ENCODE measurements around the gene OOSP1.

The OOSP1 gene

DNA sequence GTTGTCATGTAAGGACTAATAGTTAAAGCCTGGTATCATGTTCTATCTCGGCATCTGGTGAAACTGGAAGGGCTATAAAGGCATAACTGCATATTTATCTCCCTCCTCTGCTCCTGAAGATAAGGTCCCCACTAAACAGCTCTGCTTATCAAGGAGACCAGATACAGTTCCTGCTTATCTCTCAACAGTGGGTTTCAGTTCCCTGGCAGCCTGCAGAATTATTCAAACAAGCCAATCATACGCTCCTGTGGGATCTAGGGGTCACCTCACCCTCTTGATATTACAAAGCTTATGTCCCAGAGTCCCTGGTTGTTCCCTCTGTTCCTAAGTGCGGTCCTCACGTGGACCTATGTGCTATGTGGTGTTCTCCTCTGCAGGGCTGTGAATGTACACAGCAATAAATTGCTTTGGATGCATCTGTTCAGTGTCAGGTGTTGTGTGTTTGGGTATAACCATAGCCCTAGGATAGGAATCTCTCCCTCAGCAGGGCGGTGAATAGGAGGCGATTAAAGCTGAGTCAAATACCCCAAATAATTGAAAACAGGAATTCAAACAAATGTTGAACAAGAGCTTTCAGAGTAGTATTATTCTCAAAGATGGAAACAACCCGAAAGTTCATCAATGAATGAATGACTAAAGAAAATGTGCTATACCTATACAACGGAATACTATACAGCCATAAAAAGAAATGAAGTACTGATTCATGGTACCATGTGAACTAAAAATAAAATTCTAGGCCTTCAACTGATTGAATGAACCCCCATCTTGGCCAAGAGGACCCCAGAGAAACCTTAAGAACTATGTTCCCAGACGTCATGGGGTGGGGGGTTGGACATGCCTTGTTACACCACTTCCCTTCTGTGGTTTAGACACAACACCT is 22.5 kb downstream of the OOSP1 start:
- Histone ChIP-seq H3K27me3 (replicated peaks in 2 of 5; ENCODE audit: control insufficient read depth in 4 of 5, insufficient read depth in 5 of 5, low read length in 4 of 5) (no peaks in the 10 kb centered on the region), H3K27ac (ENCODE audit: insufficient read depth in 1 of 2, low read depth in 1 of 2, low read length in 2 of 2, poor library complexity in 1 of 2, severe bottlenecking in 2 of 2) (peak overlapping the region in 1 of 2 experiments; percentile 71), H3K4me3 (ENCODE audit: control insufficient read depth in 1 of 7, extremely low read depth in 1 of 7, insufficient read depth in 4 of 7, low read depth in 2 of 7, low read length in 6 of 7) (no peak overlapping the region), H3K4me1 (ENCODE audit: control extremely low read depth in 1 of 4, control insufficient read depth in 4 of 4, insufficient read depth in 4 of 4, low read length in 3 of 4) (peaks cover 0 to 20% (median 3%) of the 10 kb centered on the region in 4 experiments), H3K36me3 (ENCODE audit: control insufficient read depth in 4 of 4, insufficient read depth in 4 of 4, low read length in 3 of 4) (no peaks in the 10 kb centered on the region), H3K9me3 (ENCODE audit: control extremely low read depth in 1 of 5, control insufficient read depth in 4 of 5, insufficient read depth in 2 of 5, low read depth in 1 of 5, low read length in 4 of 5) (no peaks in the 10 kb centered on the region)
- peak; percentile 83 to 96 (median 90) for DNase-seq
- ChIA-PET CTCF (interaction anchor here (1.3 kb wide), 1 partner anchor 156 kb away, joined by 3 read pairs; no protein-coding TSS in a partner anchor), POLR2A (no interaction called here)
- whole genome bisulfite sequencing (ENCODE audit: insufficient coverage), result 75% methylated on average over 2 of the region's 9 CpGs

DNA sequence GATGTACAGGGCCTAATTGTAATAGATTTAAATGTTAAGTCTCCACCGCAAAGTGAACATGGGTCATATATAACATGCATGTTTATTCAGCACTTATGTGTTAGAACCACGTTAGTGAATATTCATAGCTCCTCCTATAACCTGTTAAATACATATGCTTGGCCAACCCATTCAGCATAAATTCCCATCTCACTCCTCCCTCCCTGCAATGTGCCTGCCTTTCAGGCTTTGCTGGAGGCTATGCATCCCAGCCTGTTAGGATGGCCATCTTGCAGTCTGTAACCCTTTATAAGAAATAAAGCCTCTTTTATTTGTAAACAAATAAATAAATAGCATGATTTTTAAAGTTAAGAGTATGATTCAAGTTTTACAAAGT is 23.9 kb downstream of the OOSP1 start:
- peak overlapping the region in 1 of 2 experiments; percentile 43 for H3K27ac ChIP-seq (ENCODE audit: insufficient read depth in 1 of 2, low read depth in 1 of 2, low read length in 2 of 2, poor library complexity in 1 of 2, severe bottlenecking in 2 of 2)
- WGBS (ENCODE audit: insufficient coverage), result 83% methylated on average over 1 of the region's 2 CpGs
- H3K4me1 ChIP-seq (ENCODE audit: control extremely low read depth in 1 of 4, control insufficient read depth in 4 of 4, insufficient read depth in 4 of 4, low read length in 3 of 4), result peaks cover 0 to 20% (median 3%) of the 10 kb centered on the region in 4 experiments
- POLR2A ChIA-PET, result no interaction called here
- H3K9me3 ChIP-seq (ENCODE audit: control extremely low read depth in 1 of 5, control insufficient read depth in 4 of 5, insufficient read depth in 2 of 5, low read depth in 1 of 5, low read length in 4 of 5), result no peaks in the 10 kb centered on the region
- no peak overlapping the region for H3K4me3 ChIP-seq (ENCODE audit: control insufficient read depth in 1 of 7, extremely low read depth in 1 of 7, insufficient read depth in 4 of 7, low read depth in 2 of 7, low read length in 6 of 7)
- CTCF ChIA-PET, result interaction anchor here (1.4 kb wide), 1 partner anchor 43 kb away, joined by 3 read pairs; no protein-coding TSS in a partner anchor
- no peaks in the 10 kb centered on the region for H3K27me3 ChIP-seq (replicated peaks in 2 of 5; ENCODE audit: control insufficient read depth in 4 of 5, insufficient read depth in 5 of 5, low read length in 4 of 5)
- no peak for DNase-seq
- no peaks in the 10 kb centered on the region for H3K36me3 ChIP-seq (ENCODE audit: control insufficient read depth in 4 of 4, insufficient read depth in 4 of 4, low read length in 3 of 4)

DNA sequence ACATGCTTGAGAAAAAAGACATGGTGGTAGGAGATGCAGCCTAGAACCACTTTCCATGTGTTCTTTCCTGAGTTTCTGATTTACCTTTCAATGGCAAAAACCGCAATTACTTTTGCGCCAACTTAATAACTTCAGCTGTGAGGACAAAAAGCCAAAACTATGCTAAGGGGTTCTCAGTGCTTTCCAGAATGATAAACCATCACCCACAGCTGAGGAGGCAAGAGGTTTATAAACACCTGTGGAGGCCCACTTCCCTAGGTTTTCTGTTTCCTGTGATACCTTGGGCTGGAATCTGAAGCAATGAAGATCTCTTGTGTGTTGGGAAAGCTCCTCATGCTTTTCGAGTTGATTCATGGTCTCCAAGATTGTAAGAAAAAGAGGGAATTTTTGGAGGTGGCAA is 25.5 kb downstream of the OOSP1 start, which contains the start of gene OOSP4A:
Gene OOSP4A, plus strand, starts transcription at position 301 of the 400 bp plus-strand sequence. Its CDS starts 0 bp downstream, at position 301.
- H3K4me1 ChIP-seq (ENCODE audit: control extremely low read depth in 1 of 4, control insufficient read depth in 4 of 4, insufficient read depth in 4 of 4, low read length in 3 of 4), result peaks cover 0 to 20% (median 3%) of the 10 kb centered on the region in 4 experiments
- POLR2A ChIA-PET, result no interaction called here
- H3K36me3 ChIP-seq (ENCODE audit: control insufficient read depth in 4 of 4, insufficient read depth in 4 of 4, low read length in 3 of 4), result no peaks in the 10 kb centered on the region
- peak within 1 kb of the TSS in 1 of 2 experiments; percentile 14 for H3K27ac ChIP-seq (ENCODE audit: insufficient read depth in 1 of 2, low read depth in 1 of 2, low read length in 2 of 2, poor library complexity in 1 of 2, severe bottlenecking in 2 of 2)
- DNase-seq, result peak in 1 of 3 donors; percentile 29
- no peaks in the 10 kb centered on the region for H3K9me3 ChIP-seq (ENCODE audit: control extremely low read depth in 1 of 5, control insufficient read depth in 4 of 5, insufficient read depth in 2 of 5, low read depth in 1 of 5, low read length in 4 of 5)
- H3K4me3 ChIP-seq (ENCODE audit: control insufficient read depth in 1 of 7, extremely low read depth in 1 of 7, insufficient read depth in 4 of 7, low read depth in 2 of 7, low read length in 6 of 7), result no peak within 1 kb of the TSS
- WGBS (ENCODE audit: insufficient coverage), result 100% methylated on average over 2 of the region's 3 CpGs
- CTCF ChIA-PET, result no interaction called here
- no peaks in the 10 kb centered on the region for H3K27me3 ChIP-seq (replicated peaks in 2 of 5; ENCODE audit: control insufficient read depth in 4 of 5, insufficient read depth in 5 of 5, low read length in 4 of 5)

DNA sequence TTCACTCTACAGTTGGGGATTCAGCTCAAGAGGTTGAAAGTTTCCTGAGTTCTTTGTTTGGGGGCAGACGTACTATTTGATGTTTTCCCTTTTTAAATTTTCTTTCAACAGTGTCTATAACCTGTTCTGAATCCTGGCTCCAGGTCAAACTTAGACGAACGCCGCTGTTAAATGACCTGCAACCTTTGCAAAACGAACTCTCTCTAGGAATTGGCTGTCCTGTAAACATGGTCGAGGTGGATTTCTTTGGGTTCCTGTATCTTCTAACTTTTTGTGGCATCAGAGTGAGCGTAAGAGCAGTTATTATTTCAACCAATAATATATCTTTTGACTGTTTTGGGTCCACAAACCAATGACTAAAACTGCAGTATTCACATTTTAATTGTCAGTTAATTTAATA is 27.2 kb downstream of the OOSP1 start:
- Histone ChIP-seq H3K36me3 (ENCODE audit: control insufficient read depth in 4 of 4, insufficient read depth in 4 of 4, low read length in 3 of 4) (no peaks in the 10 kb centered on the region), H3K9me3 (ENCODE audit: control extremely low read depth in 1 of 5, control insufficient read depth in 4 of 5, insufficient read depth in 2 of 5, low read depth in 1 of 5, low read length in 4 of 5) (peaks cover 0 to 2% (median 0%) of the 10 kb centered on the region in 5 experiments), H3K27me3 (replicated peaks in 2 of 5; ENCODE audit: control insufficient read depth in 4 of 5, insufficient read depth in 5 of 5, low read length in 4 of 5) (no peaks in the 10 kb centered on the region), H3K27ac (ENCODE audit: insufficient read depth in 1 of 2, low read depth in 1 of 2, low read length in 2 of 2, poor library complexity in 1 of 2, severe bottlenecking in 2 of 2) (no peak overlapping the region), H3K4me3 (ENCODE audit: control insufficient read depth in 1 of 7, extremely low read depth in 1 of 7, insufficient read depth in 4 of 7, low read depth in 2 of 7, low read length in 6 of 7) (no peak overlapping the region), H3K4me1 (ENCODE audit: control extremely low read depth in 1 of 4, control insufficient read depth in 4 of 4, insufficient read depth in 4 of 4, low read length in 3 of 4) (peaks cover 0 to 12% (median 3%) of the 10 kb centered on the region in 4 experiments)
- WGBS (ENCODE audit: insufficient coverage), result 96% methylated on average over 4 of the region's 7 CpGs
- ChIA-PET CTCF (no interaction called here), POLR2A (interaction anchor here (0.6 kb wide), 1 partner anchor 89 kb away, joined by 4 read pairs; no protein-coding TSS in a partner anchor)
- DNase-seq, result no peak

DNA sequence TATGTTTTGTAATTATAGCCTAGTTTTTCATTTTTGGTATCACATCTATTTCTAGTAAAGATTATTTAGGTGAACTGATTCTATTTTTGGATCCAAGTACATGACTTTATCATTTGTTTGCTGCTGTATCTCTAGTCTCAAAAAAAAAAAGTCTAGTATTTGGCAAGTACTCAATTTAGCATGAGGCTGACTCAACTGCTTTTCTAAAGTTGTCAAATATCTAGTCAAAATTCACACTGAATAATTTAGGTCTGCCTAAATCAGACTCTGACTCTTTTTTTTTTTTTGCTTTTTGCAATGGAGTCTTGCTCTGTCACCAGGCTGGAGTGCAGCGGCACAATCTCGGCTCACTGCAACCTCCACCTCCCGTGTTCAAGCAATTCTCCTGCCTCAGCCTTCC is 28.0 kb downstream of the OOSP1 start:
- H3K27me3 ChIP-seq (replicated peaks in 2 of 5; ENCODE audit: control insufficient read depth in 4 of 5, insufficient read depth in 5 of 5, low read length in 4 of 5), result no peaks in the 10 kb centered on the region
- no CpG with 5 or more reads among the region's 3 CpGs for WGBS (ENCODE audit: insufficient coverage)
- peaks cover 0 to 9% (median 2%) of the 10 kb centered on the region in 4 experiments for H3K4me1 ChIP-seq (ENCODE audit: control extremely low read depth in 1 of 4, control insufficient read depth in 4 of 4, insufficient read depth in 4 of 4, low read length in 3 of 4)
- H3K9me3 ChIP-seq (ENCODE audit: control extremely low read depth in 1 of 5, control insufficient read depth in 4 of 5, insufficient read depth in 2 of 5, low read depth in 1 of 5, low read length in 4 of 5), result peaks cover 0 to 2% (median 0%) of the 10 kb centered on the region in 5 experiments
- ChIA-PET POLR2A (no interaction called here), CTCF (no interaction called here)
- no peaks in the 10 kb centered on the region for H3K36me3 ChIP-seq (ENCODE audit: control insufficient read depth in 4 of 4, insufficient read depth in 4 of 4, low read length in 3 of 4)
- H3K27ac ChIP-seq (ENCODE audit: insufficient read depth in 1 of 2, low read depth in 1 of 2, low read length in 2 of 2, poor library complexity in 1 of 2, severe bottlenecking in 2 of 2), result no peak overlapping the region
- DNase-seq, result no peak
- no peak overlapping the region for H3K4me3 ChIP-seq (ENCODE audit: control insufficient read depth in 1 of 7, extremely low read depth in 1 of 7, insufficient read depth in 4 of 7, low read depth in 2 of 7, low read length in 6 of 7)

DNA sequence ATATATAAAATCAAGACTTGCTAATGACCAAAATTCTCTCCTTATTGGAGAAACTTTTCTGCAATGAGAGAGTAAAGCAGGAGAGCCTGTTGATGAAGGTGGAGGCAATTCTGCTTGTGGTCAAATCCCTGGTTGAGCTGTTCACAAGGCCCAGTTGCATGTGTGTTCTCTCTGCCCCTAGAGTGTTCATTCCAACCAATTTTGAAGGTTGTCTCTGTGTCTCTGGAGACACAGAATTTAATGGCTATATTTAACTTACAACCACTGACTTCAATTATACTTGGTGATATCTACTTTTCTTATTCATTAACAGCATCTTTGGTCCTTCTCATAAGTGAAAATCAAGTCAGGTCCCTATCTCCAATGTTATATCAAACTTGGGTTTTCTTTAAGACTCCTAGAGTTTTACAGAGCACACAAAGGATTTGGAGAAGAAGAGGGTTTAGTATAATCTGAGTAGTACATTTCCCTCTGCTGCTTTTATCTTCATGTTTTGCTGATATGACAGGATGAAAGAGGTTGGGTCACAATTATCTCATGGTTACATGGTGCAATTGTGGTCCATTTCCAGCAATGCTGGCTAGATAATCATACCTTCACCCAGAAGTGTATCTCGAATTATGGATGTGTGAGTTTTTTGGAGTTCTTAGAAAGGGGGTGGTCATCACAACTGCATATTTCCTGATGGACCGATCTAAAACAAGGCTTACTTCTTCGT is 29.6 kb downstream of the OOSP1 start:
- Histone ChIP-seq H3K36me3 (ENCODE audit: control insufficient read depth in 4 of 4, insufficient read depth in 4 of 4, low read length in 3 of 4) (no peaks in the 10 kb centered on the region), H3K4me3 (ENCODE audit: control insufficient read depth in 1 of 7, extremely low read depth in 1 of 7, insufficient read depth in 4 of 7, low read depth in 2 of 7, low read length in 6 of 7) (no peak overlapping the region), H3K4me1 (ENCODE audit: control extremely low read depth in 1 of 4, control insufficient read depth in 4 of 4, insufficient read depth in 4 of 4, low read length in 3 of 4) (peaks cover 0 to 9% (median 2%) of the 10 kb centered on the region in 4 experiments), H3K9me3 (ENCODE audit: control extremely low read depth in 1 of 5, control insufficient read depth in 4 of 5, insufficient read depth in 2 of 5, low read depth in 1 of 5, low read length in 4 of 5) (peaks cover 0 to 2% (median 0%) of the 10 kb centered on the region in 5 experiments), H3K27ac (ENCODE audit: insufficient read depth in 1 of 2, low read depth in 1 of 2, low read length in 2 of 2, poor library complexity in 1 of 2, severe bottlenecking in 2 of 2) (peak overlapping the region in 1 of 2 experiments; percentile 16), H3K27me3 (replicated peaks in 2 of 5; ENCODE audit: control insufficient read depth in 4 of 5, insufficient read depth in 5 of 5, low read length in 4 of 5) (no peaks in the 10 kb centered on the region)
- WGBS (ENCODE audit: insufficient coverage), result no CpG with 5 or more reads among the region's 3 CpGs
- ChIA-PET CTCF (interaction anchor here (1.3 kb wide), 1 partner anchor 13 kb away, joined by 3 read pairs; no protein-coding TSS in a partner anchor), POLR2A (no interaction called here)
- DNase-seq, result peak; percentile 16 to 49 (median 25)
